ENCODE results near the gene PRKAG2.

- TF ChIP-seq POLR2A (IDR thresholded peaks at IDR 0.05) (no peak), CTCF (IDR thresholded peaks at IDR 0.05) (no peak)
Observed at GRCh38 chr7:151540146-151540545, 336.8 kb downstream of the PRKAG2 start.
